BLaER1 (cell line): ENCODE measurements around the gene PPFIBP1.
A peak's percentile ranks its signal among the peaks of the same experiment; 100 is the strongest.
"Not testable (repeated sequence)": the region's sequence is repeated elsewhere in the genome, so short reads cannot be mapped to it uniquely, and the experiment has no call there.

ENCODE experiments used
- H3K27ac ChIP-seq: shearing (Covaris generic); formaldehyde crosslinking; 2 replicates; pipeline ENCODE4 v1.8.1; 2022
- H3K27me3 ChIP-seq: shearing (Covaris generic); formaldehyde crosslinking; 2 replicates; pipeline ENCODE4 v1.8.1; 2022
- H3K36me3 ChIP-seq: shearing (Covaris generic); formaldehyde crosslinking; 2 replicates; pipeline ENCODE4 v1.8.1; 2022
- H3K4me1 ChIP-seq: shearing (Covaris generic); formaldehyde crosslinking; 2 replicates; pipeline ENCODE4 v1.8.1; 2022
- H3K4me2 ChIP-seq: shearing (Covaris generic); formaldehyde crosslinking; 2 replicates; pipeline ENCODE4 v1.8.1; 2022
- H3K4me3 ChIP-seq: shearing (Covaris generic); formaldehyde crosslinking; 2 replicates; pipeline ENCODE4 v1.8.1; 2022
- H3K9ac ChIP-seq: shearing (Covaris generic); formaldehyde crosslinking; 2 replicates; pipeline ENCODE4 v1.8.1; 2022
- H3K9me3 ChIP-seq: shearing (Covaris generic); formaldehyde crosslinking; 2 replicates; pipeline ENCODE4 v1.8.1; 2022
- H4K20me1 ChIP-seq: shearing (Covaris generic); formaldehyde crosslinking; 2 replicates; pipeline ENCODE4 v1.8.1; 2022
- Cebpa-rat ChIP-seq: shearing (Covaris generic); IDR thresholded peaks from 2 replicates; pipeline ENCODE4 v1.8.1; 2022

The PPFIBP1 gene

DNA sequence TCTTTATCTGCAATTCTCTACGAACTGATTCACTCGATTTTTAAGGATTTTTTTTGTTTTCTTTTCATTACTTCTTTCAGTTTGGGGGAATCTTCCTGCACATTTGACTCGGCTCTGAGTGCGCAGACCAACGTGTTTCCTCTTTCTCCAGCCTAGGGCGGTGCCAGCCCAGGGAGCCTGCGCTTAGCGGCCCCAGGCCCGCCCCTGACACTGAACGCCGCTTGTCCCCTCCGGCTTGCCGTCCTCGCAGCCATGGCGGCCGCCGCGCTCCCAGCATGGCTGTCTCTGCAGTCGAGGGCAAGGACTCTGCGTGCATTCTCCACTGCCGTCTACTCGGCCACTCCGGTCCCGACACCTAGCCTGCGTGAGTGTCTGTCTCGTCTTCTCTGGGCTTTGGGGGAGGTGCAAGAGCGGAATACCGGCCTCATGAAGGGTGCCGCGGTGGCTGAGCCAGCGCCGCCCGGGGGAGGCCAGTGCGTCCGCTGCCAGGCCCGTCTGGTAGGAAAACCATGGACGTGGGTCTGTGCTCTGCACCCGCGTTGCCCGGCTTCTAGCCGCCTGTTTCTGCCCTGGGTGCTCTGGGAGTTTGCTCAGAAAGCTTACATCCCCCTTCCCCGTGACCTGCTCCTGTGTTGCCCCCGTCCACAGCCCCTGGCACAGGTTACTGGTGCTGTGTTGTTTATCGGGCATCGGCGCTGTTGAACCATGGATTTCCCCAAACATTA is 186.7 kb downstream of the PPFIBP1 start, which contains the start of gene MRPS35:
Gene MRPS35 (plus strand): TSS at position 241 of the 725 bp plus-strand sequence. CDS start 12 bp downstream, at position 253.
- Histone ChIP-seq H3K27ac (peak within 1 kb of the TSS; percentile 86), H3K4me2 (peak within 1 kb of the TSS; percentile 80), H3K9me3 (no peaks in the 10 kb centered on the region), H4K20me1 (peaks cover 41% of the 10 kb centered on the region), H3K27me3 (no peaks in the 10 kb centered on the region), H3K9ac (peak within 1 kb of the TSS; percentile 88), H3K36me3 (peaks cover 34% of the 10 kb centered on the region), H3K4me3 (peak within 1 kb of the TSS; percentile 81), H3K4me1 (peaks cover 21% of the 10 kb centered on the region)
- TF ChIP-seq Cebpa-rat, result no peak

DNA sequence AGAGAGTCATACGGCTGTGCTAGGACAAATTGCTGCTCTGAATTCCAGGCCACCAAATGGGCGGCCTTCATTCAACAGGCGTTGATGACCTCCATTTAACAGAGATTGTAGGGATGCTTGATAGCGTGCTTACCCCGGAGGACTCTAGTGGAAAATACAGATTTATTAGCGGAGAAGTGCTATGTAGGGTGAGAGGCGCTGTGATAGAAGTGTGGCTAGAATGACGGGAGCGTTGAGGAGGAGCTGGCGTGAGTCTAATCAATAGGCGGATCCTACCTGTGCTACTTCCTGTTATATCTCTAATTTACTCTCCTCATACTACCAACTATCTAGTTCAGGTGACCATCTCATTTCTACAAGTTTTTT is 187.3 kb downstream of the PPFIBP1 start:
- peak overlapping the region; percentile 81 for H3K4me3 ChIP-seq
- peak overlapping the region; percentile 88 for H3K9ac ChIP-seq
- peaks cover 38% of the 10 kb centered on the region for H3K36me3 ChIP-seq
- no peak for TF ChIP-seq Cebpa-rat
- peak overlapping the region; percentile 80 for H3K4me2 ChIP-seq
- H3K4me1 ChIP-seq, result peaks cover 21% of the 10 kb centered on the region
- peaks cover 41% of the 10 kb centered on the region for H4K20me1 ChIP-seq
- no peaks in the 10 kb centered on the region for H3K9me3 ChIP-seq
- no peaks in the 10 kb centered on the region for H3K27me3 ChIP-seq
- H3K27ac ChIP-seq, result peak overlapping the region; percentile 86

DNA sequence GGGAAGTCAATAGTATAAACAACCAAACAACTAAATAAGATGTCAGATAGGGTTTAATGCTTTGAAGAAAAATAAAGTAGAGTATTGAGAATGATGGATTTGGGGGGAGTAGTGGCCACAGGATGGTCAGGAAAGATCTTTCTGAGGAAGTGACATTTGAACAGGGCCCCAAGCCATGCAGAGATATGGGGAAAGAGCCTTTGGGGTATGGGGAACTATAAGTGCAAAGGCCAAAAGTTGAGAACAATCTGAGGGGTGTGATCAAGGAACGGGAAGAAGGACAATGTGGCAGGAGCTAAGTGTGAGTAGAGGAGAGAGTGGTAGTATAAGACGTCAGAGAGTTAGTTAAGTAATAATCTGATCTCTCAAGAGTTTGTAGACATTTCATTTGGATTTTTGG is 188.0 kb downstream of the PPFIBP1 start:
- Histone ChIP-seq H3K27me3 (no peaks in the 10 kb centered on the region), H3K4me2 (peak overlapping the region; percentile 80), H3K4me1 (peaks cover 21% of the 10 kb centered on the region), H3K9me3 (no peaks in the 10 kb centered on the region), H3K9ac (no peak overlapping the region), H3K36me3 (peaks cover 45% of the 10 kb centered on the region), H3K4me3 (peak overlapping the region; percentile 81), H4K20me1 (peaks cover 41% of the 10 kb centered on the region), H3K27ac (no peak overlapping the region)
- TF ChIP-seq Cebpa-rat, result no peak

DNA sequence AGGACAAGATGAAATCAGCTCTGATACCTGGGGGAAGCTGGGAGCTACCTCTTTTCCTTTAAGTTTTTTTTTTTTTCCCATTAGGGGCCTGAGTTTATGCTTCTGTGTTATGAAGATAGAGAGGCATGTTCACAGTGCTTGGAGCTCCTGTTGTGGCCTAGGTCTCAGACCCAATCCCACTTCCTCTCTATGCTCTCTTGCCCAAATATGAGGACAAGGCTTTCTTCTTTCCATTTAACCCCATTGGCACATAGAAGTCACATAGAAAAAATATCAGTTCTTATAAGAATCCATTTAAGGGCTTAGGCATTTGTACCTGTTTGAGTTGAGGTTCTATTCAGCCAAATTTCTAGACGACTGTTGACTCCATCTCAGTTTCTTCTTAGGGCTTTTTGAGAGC is 199.2 kb downstream of the PPFIBP1 start:
- Histone ChIP-seq H3K4me3 (no peak overlapping the region), H3K4me2 (no peak overlapping the region), H3K4me1 (no peaks in the 10 kb centered on the region), H3K36me3 (peaks cover 92% of the 10 kb centered on the region), H3K27me3 (no peaks in the 10 kb centered on the region), H3K9ac (no peak overlapping the region; the same call in 1 of the 2 replicates), H3K9me3 (no peaks in the 10 kb centered on the region), H3K27ac (no peak overlapping the region), H4K20me1 (peaks cover 29% of the 10 kb centered on the region)
- TF ChIP-seq Cebpa-rat, result no peak

DNA sequence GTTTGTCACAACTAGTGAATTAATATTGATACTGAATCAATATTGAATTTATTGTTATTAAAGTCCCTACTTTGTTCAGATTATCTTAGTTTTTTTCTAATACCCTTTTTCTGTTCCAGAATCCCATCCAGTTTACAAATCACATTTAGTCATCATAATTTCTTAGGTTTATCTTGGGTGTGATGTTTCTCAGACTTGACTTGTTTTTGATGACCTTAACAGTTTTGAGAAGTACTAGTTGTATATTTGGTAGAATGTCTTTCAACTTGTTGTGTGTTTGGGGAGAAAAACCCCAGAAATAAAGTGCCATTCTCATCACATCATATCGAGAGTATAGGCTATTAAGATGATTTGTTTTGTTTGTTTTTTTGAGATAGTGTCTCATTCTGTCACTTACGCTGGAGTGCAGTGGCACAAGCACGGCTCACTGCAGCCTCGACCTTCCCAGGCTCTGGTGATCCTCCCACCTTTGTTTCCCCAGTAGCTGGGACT is 206.1 kb downstream of the PPFIBP1 start:
- no peak overlapping the region for H3K27ac ChIP-seq
- H3K4me2 ChIP-seq, result no peak overlapping the region
- peaks cover 27% of the 10 kb centered on the region for H4K20me1 ChIP-seq
- H3K9me3 ChIP-seq, result no peaks in the 10 kb centered on the region
- H3K27me3 ChIP-seq, result no peaks in the 10 kb centered on the region
- no peak overlapping the region for H3K9ac ChIP-seq
- TF ChIP-seq Cebpa-rat, result no peak
- H3K36me3 ChIP-seq, result peaks cover 79% of the 10 kb centered on the region
- no peak overlapping the region for H3K4me3 ChIP-seq
- H3K4me1 ChIP-seq, result no peaks in the 10 kb centered on the region

DNA sequence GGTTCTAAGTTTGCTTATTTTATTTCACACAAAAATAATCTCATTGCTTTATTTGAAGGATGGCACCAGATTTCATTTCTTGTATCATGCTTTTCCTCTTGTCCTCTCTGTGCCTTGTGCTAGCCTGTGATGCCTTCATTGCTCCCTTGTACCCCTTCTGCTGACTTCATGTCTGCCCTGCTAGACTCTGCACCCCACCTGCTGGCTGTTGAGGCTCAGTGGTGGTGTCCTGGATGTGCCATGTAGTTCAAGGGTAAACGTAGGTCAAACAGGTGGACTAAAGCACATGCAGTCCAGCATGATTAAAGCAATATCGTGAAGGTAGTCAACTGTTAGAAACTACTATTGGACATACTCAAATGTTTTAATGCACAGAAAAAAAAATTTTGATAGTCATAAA is 208.3 kb downstream of the PPFIBP1 start:
- Histone ChIP-seq H3K4me2 (no peak overlapping the region), H3K9ac (no peak overlapping the region), H3K27me3 (no peaks in the 10 kb centered on the region), H4K20me1 (peaks cover 27% of the 10 kb centered on the region), H3K9me3 (no peaks in the 10 kb centered on the region), H3K4me3 (no peak overlapping the region), H3K36me3 (peaks cover 76% of the 10 kb centered on the region), H3K4me1 (no peaks in the 10 kb centered on the region), H3K27ac (no peak overlapping the region)
- no peak for TF ChIP-seq Cebpa-rat

DNA sequence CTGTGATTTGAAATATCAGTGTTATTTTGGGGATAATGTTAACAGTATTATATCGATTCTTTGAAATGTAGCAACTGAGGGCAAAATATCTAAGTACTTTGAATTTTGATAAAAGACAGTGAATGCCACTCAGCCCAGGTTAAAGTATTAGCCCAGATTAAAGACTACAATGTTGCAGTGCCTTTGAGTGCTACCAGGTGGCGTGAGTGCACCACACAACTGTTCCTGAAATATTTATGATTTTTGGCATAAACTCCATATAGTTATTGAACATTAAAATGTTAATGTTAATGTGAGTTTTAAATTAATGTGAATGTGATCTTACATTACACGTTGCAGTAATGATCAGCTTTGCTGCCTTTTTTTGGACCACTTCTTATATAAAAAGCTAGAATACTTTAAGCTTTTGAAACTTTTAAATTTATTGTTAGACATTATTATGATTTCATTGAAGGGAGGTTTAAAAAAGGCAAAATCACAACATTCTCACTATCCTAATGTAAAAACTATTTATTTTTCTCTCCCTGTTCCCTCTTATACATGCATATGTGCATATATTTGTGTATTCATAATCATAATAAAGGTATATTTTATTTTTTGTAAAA is 209.1 kb downstream of the PPFIBP1 start:
- Histone ChIP-seq H3K27ac (no peak overlapping the region), H3K4me2 (no peak overlapping the region), H3K27me3 (no peaks in the 10 kb centered on the region), H3K4me1 (no peaks in the 10 kb centered on the region), H3K36me3 (peaks cover 76% of the 10 kb centered on the region), H3K9me3 (no peaks in the 10 kb centered on the region), H3K9ac (no peak overlapping the region), H4K20me1 (peaks cover 27% of the 10 kb centered on the region), H3K4me3 (no peak overlapping the region)
- TF ChIP-seq Cebpa-rat, result no peak

DNA sequence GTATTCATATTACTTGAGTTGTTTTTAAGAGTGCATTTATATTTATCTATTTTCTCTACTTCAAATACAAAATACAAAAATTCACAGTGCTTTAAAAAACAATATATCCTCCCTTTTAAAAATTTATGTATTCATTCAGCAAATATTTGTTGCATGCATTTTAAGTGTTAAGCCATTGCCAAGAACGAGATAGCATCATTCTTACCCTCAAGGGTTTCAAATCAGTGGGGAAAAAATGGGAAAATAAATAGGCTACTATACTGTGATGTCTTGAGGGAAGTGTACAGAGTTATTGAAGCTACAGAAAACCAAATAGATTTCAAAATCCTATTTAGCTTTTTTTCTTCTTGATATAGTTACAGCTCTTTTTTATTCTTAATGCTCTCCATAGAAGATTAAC is 209.8 kb downstream of the PPFIBP1 start:
- Histone ChIP-seq H3K4me1 (no peaks in the 10 kb centered on the region), H4K20me1 (peaks cover 21% of the 10 kb centered on the region), H3K4me2 (no peak overlapping the region), H3K36me3 (peaks cover 79% of the 10 kb centered on the region), H3K27ac (no peak overlapping the region), H3K9me3 (no peaks in the 10 kb centered on the region), H3K9ac (no peak overlapping the region), H3K27me3 (no peaks in the 10 kb centered on the region), H3K4me3 (no peak overlapping the region)
- TF ChIP-seq Cebpa-rat, result no peak

DNA sequence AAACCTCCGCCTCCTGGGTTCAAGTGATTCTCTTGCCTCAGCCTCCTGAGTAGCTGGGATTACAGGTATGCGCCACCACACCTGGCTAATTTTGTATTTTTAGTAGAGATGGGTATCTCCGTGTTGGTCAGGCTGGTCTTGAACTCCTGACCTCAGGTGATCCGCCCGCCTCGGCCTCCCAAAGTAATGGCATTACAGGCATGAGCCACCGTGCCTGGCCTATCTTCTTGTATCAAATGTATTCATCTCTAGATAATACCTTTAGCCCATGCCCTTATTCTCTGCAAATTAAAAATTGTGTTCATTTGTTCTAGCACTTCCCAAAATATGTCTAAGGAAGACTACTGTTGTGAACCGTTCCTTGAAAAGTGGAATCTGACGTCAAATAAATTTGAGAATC is 210.3 kb downstream of the PPFIBP1 start:
- not testable (repeated sequence) for H3K9me3 ChIP-seq, H3K9ac ChIP-seq, H3K4me1 ChIP-seq, H3K4me2 ChIP-seq, H3K27ac ChIP-seq, H3K4me3 ChIP-seq, H3K27me3 ChIP-seq
- Histone ChIP-seq H4K20me1 (peaks cover 16% of the 10 kb centered on the region), H3K36me3 (peaks cover 79% of the 10 kb centered on the region)

DNA sequence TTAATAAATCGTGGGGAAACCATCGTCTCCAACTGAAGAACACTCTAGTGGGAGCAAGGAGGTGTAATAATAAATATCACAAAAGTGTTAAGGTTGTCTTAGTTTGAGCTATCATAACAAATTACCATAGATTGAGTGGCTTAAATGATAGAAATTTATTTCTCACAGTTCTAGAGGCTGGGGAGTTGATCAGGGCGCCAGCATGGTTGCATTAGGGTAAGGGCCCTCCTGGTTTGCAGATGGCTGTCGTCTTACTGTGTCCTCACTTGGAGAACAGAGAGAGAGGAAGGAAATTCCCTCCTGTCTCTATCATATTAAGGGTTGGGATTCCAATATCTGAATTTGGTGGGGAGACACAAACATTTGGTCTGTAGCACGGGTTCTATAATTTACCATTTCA is 219.6 kb downstream of the PPFIBP1 start:
- H3K4me2 ChIP-seq, result no peak overlapping the region
- peaks cover 91% of the 10 kb centered on the region for H3K36me3 ChIP-seq

More for the DNA sequence above, 219.6 kb downstream of the PPFIBP1 start:
- no peak for TF ChIP-seq Cebpa-rat
- Histone ChIP-seq H3K9ac (no peak overlapping the region), H3K27me3 (no peaks in the 10 kb centered on the region), H3K27ac (no peak overlapping the region), H4K20me1 (no peaks in the 10 kb centered on the region), H3K4me1 (no peaks in the 10 kb centered on the region), H3K9me3 (no peaks in the 10 kb centered on the region), H3K4me3 (no peak overlapping the region)
